Measurements from ENCODE around the gene ABHD14A.

ABHD14A gene

GRCh38 chr3:52022323-52023100 lies 47.6 kb downstream of the ABHD14A start:
- DNase-seq: no peak

- no peak for DNase-seq
Observed at GRCh38 chr3:52023101-52023770, 48.4 kb downstream of the ABHD14A start.

- no peak for DNase-seq
Observed at GRCh38 chr3:52023860-52024764, 49.2 kb downstream of the ABHD14A start.

GRCh38 chr3:52024765-52025452 lies 50.0 kb downstream of the ABHD14A start:
- no peak for DNase-seq

- DNase-seq: no peak
Observed at GRCh38 chr3:52025453-52025852, 50.6 kb downstream of the ABHD14A start.

- DNase-seq: peak; percentile 64
Observed at GRCh38 chr3:52026041-52026440, 51.2 kb downstream of the ABHD14A start.

GRCh38 chr3:52028572-52028971 lies 53.7 kb downstream of the ABHD14A start:
- no peak for DNase-seq

- DNase-seq: no peak
Observed at GRCh38 chr3:52029053-52029452, 54.2 kb downstream of the ABHD14A start.

GRCh38 chr3:52029535-52029934 lies 54.7 kb downstream of the ABHD14A start:
- no peak for DNase-seq

Measured in NCI-H1694 treated with DMSO at 0.1 percent for 48 hours (cell line).